Measurements from ENCODE around the gene FBN3.
"Not testable (repeated sequence)": the region's sequence is repeated elsewhere in the genome, so short reads cannot be mapped to it uniquely, and the experiment has no call there.

FBN3 gene

GRCh38 chr19:8056533-8056932, 92.9 kb downstream of the FBN3 start:
- DNase-seq (ENCODE audit: low read depth), result no peak

- no peak for DNase-seq (ENCODE audit: low read depth)
These were observed 95.2 kb downstream of the FBN3 start for GRCh38 chr19:8054169-8054568.

GRCh38 chr19:8052464-8052859, 96.9 kb downstream of the FBN3 start, which contains the start of gene CCL25:
TSS of gene CCL25 (plus strand) at chr19:8052760. CDS start at chr19:8053050, 290 bp downstream.
- no peak for DNase-seq (ENCODE audit: low read depth)

GRCh38 chr19:8050274-8051096, 98.9 kb downstream of the FBN3 start:
- DNase-seq (ENCODE audit: low read depth), result peak; percentile 77

GRCh38 chr19:8046569-8047165, 102.7 kb downstream of the FBN3 start:
- no peak for DNase-seq (ENCODE audit: low read depth)

- DNase-seq (ENCODE audit: low read depth), result no peak
These were observed 103.4 kb downstream of the FBN3 start for GRCh38 chr19:8045872-8046568.

GRCh38 chr19:8044018-8044417, 105.4 kb downstream of the FBN3 start:
- DNase-seq (ENCODE audit: low read depth), result no peak

- no peak for DNase-seq (ENCODE audit: low read depth)
These were observed 106.5 kb downstream of the FBN3 start for GRCh38 chr19:8042900-8043299.

- DNase-seq (ENCODE audit: low read depth), result no peak
These were observed 107.9 kb downstream of the FBN3 start for GRCh38 chr19:8041531-8041931.

GRCh38 chr19:8039231-8039630, 110.2 kb downstream of the FBN3 start:
- no peak for DNase-seq (ENCODE audit: low read depth)

- no peak for DNase-seq (ENCODE audit: low read depth)
These were observed 110.6 kb downstream of the FBN3 start for GRCh38 chr19:8038815-8039214.

- DNase-seq (ENCODE audit: low read depth), result no peak
These were observed 112.8 kb downstream of the FBN3 start for GRCh38 chr19:8036434-8037099.

GRCh38 chr19:8034178-8034525, 115.2 kb downstream of the FBN3 start:
- no peak for DNase-seq (ENCODE audit: low read depth)

- not testable (repeated sequence) for DNase-seq (ENCODE audit: low read depth)
These were observed 115.9 kb downstream of the FBN3 start for GRCh38 chr19:8033287-8034177.

- no peak for DNase-seq (ENCODE audit: low read depth)
These were observed 118.4 kb downstream of the FBN3 start for GRCh38 chr19:8030960-8031359.

- no peak for DNase-seq (ENCODE audit: low read depth)
These were observed 120.4 kb downstream of the FBN3 start for GRCh38 chr19:8028951-8029491.

GRCh38 chr19:8025316-8025715, 124.1 kb downstream of the FBN3 start:
- no peak for DNase-seq (ENCODE audit: low read depth)

- not testable (repeated sequence) for DNase-seq (ENCODE audit: low read depth)
These were observed 125.1 kb downstream of the FBN3 start for GRCh38 chr19:8024256-8024655.

- no peak for DNase-seq (ENCODE audit: low read depth)
These were observed 126.0 kb downstream of the FBN3 start for GRCh38 chr19:8023371-8023770.

GRCh38 chr19:8022275-8022674, 127.1 kb downstream of the FBN3 start:
- DNase-seq (ENCODE audit: low read depth), result no peak

- no peak for DNase-seq (ENCODE audit: low read depth)
These were observed 128.0 kb downstream of the FBN3 start for GRCh38 chr19:8021374-8021773.

Data from activated T-helper 9 cell treated with anti-CD3 and anti-CD28 coated beads, Interleukin-2, amount 50 U/mL, for 16 hours (primary cell).